Panc1 (cell line): ENCODE results near the gene CHMP6.

Experiments used
- POLR2AphosphoS5 ChIP-seq: IDR thresholded peaks from 2 replicates; pipeline ENCODE4 v1.6.1; 2012; ENCODE audit warnings: mild to moderate bottlenecking, low read depth, low read length, moderate library complexity
- SIN3A ChIP-seq: IDR thresholded peaks from 2 replicates; pipeline ENCODE4 v1.6.1; 2012; ENCODE audit warnings: low read depth, mild to moderate bottlenecking, low read length, moderate library complexity, borderline replicate concordance; ENCODE audit not compliant: insufficient read depth
- TCF7L2 ChIP-seq: IDR thresholded peaks from 2 replicates; pipeline ENCODE4 v1.6.1; 2011; ENCODE audit warnings: mild to moderate bottlenecking, low read depth, low read length, inconsistent platforms
- TF ChIP-seq, protein P1 (sequence below): fragments of 450-650 bp; IDR thresholded peaks from 2 replicates; pipeline ENCODE4 v1.5.1; 2017; ENCODE audit warnings: mild to moderate bottlenecking

DNA sequence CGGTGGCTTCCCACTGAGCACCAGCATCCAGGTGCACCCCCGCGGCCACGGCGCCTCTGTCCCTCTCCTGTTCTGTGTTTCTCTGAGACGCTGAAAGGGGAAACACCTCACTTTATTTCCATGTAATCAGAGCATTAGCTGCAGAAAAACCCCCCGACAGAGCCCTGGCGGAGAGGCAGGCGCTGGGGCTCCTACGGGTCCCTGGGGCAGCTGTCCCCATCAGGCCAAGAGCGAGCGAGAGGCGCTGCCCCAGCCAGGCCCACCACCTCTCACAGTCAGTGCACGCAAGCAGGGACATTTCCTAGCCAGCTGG lies 27.1 kb upstream of the CHMP6 start:
- TF ChIP-seq TCF7L2 = no peak
- TF ChIP-seq, protein P1, sequence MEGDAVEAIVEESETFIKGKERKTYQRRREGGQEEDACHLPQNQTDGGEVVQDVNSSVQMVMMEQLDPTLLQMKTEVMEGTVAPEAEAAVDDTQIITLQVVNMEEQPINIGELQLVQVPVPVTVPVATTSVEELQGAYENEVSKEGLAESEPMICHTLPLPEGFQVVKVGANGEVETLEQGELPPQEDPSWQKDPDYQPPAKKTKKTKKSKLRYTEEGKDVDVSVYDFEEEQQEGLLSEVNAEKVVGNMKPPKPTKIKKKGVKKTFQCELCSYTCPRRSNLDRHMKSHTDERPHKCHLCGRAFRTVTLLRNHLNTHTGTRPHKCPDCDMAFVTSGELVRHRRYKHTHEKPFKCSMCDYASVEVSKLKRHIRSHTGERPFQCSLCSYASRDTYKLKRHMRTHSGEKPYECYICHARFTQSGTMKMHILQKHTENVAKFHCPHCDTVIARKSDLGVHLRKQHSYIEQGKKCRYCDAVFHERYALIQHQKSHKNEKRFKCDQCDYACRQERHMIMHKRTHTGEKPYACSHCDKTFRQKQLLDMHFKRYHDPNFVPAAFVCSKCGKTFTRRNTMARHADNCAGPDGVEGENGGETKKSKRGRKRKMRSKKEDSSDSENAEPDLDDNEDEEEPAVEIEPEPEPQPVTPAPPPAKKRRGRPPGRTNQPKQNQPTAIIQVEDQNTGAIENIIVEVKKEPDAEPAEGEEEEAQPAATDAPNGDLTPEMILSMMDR = no peak
- TF ChIP-seq SIN3A = no peak
- TF ChIP-seq POLR2AphosphoS5 = no peak
